Skeletal muscle cell (primary cell): ENCODE data around the gene NAPSA.
"Not testable (repeated sequence)": the region's sequence is repeated elsewhere in the genome, so short reads cannot be mapped to it uniquely, and the experiment has no call there.

Experiments used
- DNase-seq: peaks from one replicate; pipeline ENCODE4 v3.0.0-alpha.2; 2010; ENCODE audit warnings: low read depth
- H3K4me3 ChIP-seq: 2 replicates; pipeline ENCODE4 v1.5.1; 2011; ENCODE audit warnings: low read depth, mild to moderate bottlenecking, control low read depth, low read length, moderate library complexity

Gene NAPSA

DNA sequence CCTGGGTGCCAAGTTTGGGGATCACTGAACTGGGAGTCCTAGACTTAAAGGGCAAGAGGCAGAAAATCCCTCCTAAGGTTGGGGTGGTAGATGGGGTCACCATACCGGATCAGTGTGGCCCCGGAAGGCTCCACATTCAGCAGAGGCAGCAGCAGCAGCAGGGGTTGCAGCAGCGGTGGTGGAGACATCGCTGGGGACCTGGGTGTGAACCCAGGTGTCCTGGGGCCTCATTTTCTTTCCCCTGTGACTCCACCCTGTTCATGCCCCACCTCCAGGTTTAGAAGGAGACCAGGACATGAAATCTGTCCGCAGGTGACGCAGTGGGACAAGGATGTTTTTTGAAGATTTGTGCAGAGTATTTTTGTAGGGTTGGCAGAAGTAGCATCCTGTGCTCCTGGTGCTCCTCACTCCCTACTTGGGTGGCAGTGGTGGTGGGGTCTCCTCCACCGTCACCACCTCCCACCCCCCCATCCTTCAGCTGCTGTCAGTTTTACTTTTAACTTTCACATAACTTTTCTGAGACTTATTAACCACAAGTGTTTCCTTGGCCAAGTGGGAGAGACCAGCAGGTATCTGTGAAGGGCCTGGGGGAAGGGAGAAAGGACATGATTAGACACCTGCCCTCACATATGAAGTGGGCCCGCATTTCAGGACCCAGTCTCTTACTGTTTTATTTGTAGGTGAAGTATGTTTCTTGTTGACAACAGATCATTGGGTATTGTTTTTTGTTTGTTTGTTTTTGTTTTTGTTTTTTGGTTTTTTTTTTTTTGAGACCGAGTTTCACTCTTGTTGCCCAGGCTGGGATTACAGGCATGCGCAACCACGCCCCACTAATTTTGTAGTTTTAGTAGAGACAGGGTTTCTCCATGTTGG is at the start of gene NAPSA:
Gene NAPSA (minus strand): TSS at position 206 of the 873 bp plus-strand sequence. CDS start 18 bp downstream, at position 188.
- DNase-seq: no peak

DNA sequence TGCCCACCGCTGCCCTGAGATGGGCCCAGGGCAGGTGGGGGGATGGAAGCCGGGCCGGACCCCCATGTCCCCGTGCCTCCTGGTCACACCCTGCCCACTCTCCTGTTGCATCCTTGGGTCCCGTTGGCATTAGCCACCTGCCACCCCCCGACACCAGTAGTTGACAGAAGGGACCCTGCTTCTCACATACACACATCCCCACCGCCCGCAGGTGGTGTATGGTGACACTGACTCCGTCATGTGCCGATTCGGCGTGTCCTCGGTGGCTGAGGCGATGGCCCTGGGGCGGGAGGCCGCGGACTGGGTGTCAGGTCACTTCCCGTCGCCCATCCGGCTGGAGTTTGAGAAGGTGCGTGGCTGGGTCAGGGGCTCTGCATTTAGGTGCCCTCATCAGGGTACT is 48.1 kb upstream of the NAPSA start:
- H3K4me3 ChIP-seq: no peak overlapping the region
- no peak for DNase-seq

More for the DNA sequence above, at the start of gene NAPSA:
- no peak within 1 kb of the TSS for H3K4me3 ChIP-seq

DNA sequence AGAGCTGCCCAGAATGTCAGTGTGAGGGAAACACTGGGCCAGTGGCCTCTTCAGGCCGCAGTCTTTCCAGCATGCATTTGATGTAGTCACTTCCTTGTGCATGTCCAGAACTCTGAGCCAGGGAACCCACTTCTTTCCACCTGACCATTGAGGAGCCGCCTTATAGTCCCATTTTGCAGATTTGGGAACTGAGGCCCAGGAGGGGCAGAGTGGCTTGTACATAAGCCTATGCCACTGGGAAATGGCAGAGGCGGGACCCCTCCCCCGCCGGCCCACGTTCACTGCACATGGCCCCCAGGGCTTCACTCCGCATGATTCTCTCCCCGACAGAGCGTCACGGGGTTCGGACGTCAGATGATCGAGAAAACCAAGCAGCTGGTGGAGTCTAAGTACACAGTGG is 47.7 kb upstream of the NAPSA start:
- no peak for DNase-seq
- H3K4me3 ChIP-seq: no peak overlapping the region

DNA sequence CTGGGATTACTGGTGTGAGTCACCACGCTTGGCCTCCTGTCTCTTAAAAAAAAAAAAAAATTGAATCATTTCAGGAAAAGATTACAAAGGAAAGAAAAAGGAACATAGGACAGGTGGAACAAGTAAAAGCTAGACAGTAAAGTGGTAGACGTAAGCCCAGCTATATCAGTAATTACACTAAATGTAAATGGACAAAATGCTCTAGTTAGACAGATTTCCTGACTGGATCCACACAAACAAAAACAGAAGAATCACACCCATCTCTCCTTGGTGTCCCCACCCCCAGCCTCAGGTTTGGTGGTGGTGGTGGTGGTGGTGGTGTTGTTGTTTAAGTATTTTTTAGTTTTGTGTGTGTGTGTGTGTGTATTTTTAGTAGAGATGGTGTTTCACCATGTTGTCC is 47.0 kb upstream of the NAPSA start:
- DNase-seq: no peak
- no peak overlapping the region for H3K4me3 ChIP-seq

DNA sequence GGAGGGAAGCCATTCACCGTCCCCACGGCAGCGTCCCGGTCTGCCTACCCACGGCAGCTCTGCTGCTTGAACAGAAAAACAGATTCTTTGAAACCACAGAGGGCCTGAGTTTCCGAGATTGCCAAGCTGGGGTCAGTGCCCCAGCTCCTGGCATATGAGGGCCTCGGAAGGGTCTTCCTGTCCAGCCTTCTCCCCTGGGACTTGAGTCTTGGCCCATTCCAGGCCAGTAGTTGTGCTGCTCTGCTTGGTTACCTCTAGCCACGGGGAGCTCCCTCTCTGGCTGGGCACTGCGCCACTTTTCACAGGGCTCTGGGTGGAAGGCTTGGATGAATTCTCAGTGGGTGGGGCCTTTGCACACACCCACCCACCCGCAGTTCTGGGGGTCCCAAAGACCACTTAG is 44.7 kb upstream of the NAPSA start:
- no peak for DNase-seq
- no peak overlapping the region for H3K4me3 ChIP-seq

DNA sequence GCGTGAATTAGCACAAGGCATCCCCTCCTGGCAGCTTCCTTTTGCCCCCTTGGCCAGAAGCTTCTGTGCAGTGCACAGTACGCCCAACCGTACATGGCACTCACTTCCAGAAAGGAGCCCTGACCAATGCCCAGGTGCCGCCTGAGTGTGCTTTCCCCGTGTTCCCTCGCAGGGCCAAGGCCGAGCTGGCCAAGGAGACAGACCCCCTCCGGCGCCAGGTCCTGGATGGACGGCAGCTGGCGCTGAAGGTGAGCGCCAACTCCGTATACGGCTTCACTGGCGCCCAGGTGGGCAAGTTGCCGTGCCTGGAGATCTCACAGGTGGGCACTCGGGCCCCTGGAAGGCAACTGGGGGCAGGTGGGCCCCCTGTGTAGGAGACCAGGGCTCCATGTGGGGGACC is 43.9 kb upstream of the NAPSA start:
- no peak overlapping the region for H3K4me3 ChIP-seq
- DNase-seq: no peak

DNA sequence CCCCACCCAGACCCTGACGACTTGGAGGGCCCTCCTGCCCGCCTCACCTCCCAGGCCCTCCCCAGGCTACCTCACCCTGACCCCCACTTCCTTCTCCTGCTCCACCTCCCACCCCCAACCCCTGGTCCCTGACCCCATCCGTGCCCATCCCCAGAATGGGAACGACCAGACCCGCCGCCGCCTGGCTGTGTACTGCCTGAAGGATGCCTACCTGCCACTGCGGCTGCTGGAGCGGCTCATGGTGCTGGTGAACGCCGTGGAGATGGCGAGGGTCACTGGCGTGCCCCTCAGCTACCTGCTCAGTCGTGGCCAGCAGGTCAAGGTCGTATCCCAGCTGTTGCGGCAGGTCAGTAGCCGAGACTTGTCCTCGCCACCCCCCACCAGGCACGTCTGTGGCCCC is 41.4 kb upstream of the NAPSA start:
- DNase-seq: no peak
- H3K4me3 ChIP-seq: no peak overlapping the region

DNA sequence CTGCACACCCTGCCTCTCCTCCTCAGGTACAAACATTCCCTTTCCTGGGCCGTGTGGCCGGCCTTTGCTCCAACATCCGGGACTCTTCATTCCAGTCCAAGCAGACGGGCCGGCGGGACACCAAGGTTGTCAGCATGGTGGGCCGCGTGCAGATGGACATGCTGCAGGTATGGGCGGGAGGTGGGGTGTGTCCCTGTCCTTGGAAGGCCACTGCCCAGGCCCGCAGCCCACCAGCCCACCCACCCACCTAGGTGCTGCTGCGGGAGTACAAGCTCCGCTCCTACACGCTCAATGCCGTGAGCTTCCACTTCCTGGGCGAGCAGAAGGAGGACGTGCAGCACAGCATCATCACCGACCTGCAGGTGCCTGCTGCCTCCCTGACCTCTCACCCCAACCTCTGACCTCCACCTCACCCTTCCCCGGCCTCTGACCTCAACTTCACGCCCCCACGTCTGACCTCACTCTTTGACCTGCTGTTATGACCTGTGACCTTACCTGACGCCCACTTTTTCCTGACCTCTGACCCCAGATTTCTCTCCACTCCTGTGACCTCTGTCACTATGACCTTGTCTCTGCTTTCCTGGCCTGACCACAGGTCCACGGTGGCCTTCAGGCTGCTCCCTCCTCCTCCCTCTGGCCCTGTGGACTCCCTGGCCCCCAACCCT is 40.8 kb upstream of the NAPSA start:
- H3K4me3 ChIP-seq: no peak overlapping the region
- DNase-seq: no peak

DNA sequence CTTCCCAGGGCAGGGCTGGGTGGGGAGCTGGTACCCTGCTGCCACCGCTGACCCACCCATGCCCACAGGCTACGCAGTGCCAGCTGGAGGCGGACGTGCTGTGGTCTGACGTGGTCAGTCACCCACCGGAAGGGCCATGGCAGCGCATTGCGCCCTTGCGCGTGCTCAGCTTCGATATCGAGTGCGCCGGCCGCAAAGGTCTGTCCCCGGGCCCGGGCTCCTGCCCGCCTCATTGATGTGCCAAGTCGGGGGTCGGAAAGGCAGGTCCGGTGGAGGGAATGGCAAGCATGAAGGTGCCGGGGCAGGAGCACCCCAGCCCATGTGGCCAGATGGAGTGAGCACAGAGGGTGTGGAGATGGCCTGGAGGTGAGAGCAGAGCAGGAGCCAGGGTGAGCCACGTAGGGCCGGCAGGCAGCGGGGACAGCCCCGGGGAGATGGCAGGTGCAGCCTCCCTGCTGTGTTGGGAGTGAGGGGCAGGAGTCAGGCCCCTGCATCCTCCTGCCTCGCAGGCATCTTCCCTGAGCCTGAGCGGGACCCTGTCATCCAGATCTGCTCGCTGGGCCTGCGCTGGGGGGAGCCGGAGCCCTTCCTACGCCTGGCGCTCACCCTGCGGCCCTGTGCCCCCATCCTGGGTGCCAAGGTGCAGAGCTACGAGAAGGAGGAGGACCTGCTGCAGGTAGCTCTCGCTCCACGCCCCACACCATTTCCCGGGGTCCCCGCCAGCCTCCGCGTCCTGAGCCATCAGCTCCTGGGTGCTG is 37.3 kb upstream of the NAPSA start:
- H3K4me3 ChIP-seq: no peak overlapping the region
- DNase-seq: no peak

DNA sequence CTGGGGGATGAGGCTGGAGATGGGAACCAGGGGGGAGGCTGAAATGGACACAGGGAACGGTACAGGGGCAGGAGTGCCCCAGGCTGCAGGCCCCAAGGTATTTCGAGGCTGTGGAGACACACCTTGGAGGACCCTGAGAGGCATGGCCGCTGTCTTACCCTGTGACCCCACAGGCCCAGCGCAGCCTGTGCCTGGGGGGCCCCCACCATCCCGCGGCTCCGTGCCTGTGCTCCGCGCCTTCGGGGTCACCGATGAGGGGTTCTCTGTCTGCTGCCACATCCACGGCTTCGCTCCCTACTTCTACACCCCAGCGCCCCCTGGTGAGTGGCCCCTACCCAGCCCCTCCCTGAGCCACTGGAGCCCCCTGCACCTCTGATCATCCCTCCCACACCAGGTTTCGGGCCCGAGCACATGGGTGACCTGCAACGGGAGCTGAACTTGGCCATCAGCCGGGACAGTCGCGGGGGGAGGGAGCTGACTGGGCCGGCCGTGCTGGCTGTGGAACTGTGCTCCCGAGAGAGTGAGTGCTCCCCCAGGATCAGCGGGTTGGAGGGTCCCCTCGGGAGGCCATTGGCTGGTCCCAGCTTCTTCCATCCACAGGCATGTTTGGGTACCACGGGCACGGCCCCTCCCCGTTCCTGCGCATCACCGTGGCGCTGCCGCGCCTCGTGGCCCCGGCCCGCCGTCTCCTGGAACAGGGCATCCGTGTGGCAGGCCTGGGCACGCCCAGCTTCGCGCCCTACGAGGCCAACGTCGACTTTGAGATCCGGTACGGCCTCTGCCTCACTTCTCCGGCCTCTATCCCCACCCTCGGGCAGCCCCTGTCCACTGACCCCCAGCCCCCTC is 36.4 kb upstream of the NAPSA start:
- no peak overlapping the region for H3K4me3 ChIP-seq
- DNase-seq: no peak

DNA sequence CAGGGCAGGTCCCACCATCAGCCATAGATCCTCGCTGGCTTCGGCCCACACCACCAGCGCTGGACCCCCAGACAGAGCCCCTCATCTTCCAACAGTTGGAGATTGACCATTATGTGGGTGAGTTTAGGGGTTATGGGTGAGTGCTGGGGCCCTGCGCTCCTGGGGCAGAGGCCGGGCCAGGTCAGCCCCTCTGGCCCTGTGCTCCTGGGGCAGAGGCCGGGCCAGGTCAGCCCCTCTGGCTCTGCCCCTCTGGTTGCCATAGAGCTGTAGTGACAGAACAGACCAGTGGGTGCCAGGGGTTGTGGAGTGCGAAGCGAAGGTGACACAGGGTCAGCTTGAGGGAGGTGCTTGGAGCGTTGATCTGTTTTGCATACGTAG is 33.9 kb upstream of the NAPSA start:
- no peak overlapping the region for H3K4me3 ChIP-seq
- no peak for DNase-seq

DNA sequence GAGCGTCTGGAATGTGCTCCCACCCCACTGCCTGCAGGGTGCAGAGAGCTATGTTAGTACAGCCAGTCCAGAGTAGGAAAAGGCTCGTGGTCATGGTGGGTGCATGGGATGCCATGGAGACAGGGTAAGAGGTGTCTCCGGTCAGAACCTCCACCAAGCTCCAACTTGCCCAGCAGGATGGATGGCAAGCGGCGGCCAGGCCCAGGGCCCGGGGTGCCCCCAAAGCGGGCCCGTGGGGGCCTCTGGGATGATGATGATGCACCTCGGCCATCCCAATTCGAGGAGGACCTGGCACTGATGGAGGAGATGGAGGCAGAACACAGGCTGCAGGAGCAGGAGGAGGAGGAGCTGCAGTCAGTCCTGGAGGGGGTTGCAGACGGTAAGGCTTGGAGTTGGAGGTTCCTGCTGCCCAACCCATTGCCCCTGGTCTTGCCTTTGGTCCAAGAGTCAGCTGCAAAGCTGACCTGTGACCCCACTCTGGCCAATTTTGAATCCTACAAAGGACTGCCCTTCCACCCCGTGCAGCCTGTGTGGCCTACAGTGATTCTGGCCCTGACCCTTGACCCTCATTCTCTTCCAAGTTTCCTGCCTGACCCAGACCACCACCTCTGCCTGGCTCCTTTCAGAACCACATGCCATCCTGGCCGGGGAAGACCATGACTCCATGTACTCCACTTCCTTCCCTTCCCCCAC is 33.4 kb upstream of the NAPSA start:
- H3K4me3 ChIP-seq: no peak overlapping the region
- DNase-seq: no peak

DNA sequence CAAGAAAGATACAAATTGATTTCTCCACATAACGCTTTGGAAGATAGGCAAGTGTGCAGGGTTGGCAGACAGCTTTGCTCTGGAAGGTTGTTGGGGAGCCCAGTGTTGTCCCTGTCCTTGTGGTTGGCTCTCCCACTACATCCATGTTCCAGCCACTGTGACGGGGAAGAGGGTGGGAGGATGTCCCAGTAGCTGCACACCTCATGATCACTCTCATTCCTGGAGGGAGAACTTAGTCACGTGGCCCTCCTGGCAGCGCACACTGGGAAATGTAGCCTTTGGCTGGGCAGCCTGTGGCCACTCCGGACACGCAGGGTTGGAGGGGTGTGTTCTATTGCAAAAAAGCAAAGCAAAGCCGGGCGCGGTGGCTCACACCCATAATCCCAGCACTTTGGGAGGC is 28.6 kb upstream of the NAPSA start:
- DNase-seq: no peak
- H3K4me3 ChIP-seq: no peak overlapping the region

DNA sequence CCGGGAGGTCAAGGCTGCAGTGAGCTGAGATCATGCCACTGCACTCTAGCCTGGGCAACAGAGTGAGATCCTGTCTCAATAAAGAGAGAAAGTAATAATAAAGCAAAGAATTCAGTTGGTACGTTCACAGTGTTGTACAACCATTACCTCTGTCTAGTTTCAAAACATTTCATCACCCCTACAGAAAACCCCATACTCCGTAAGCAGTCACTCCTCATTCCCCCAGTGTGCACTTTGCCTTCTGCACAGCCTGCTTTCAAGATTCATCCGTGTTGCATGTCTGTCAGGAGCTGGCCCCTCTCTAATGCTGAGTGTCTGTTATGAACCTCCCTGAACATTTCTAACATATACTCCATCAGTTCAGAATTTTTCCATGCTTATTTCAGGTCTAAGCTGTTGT is 28.1 kb upstream of the NAPSA start:
- DNase-seq: no peak

DNA sequence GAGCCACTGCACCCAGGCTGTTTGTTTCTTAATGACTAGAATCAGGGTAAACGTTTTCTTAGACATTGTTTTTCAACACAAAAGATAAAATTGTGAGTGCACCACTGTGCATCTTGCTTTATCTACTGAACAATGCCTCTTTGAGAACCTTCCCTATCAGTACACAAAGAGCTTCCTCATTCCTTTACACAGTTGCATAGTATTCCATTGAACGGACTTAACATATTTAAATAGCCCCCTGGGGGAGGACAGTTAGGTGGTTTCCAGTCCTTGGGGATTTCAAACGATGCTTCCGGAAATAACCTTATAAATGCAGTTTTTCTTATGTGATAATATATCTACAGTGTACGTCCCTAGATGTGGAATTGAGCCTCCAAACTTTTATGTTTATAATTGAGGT is 27.3 kb upstream of the NAPSA start:
- H3K4me3 ChIP-seq: no peak overlapping the region
- DNase-seq: no peak

More for the DNA sequence above, 28.1 kb upstream of the NAPSA start:
- no peak overlapping the region for H3K4me3 ChIP-seq

DNA sequence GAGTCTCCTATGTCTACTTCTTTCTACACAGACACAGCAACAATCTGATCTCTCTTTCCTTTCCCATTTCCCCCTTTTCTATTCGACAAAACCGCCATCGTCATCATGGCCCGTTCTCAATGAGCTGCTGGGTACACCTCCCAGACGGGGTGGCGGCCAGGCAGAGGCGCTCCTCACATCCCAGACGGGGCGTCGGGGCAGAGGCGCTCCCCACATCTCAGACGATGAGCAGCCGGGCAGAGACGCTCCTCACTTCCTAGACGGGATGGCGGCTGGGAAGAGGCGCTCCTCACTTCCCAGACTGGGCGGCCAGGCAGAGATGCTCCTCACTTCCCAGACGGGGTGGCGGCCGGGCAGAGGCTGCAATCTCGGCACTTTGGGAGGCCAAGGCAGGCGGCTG is 25.5 kb upstream of the NAPSA start:
- not testable (repeated sequence) for DNase-seq, H3K4me3 ChIP-seq

DNA sequence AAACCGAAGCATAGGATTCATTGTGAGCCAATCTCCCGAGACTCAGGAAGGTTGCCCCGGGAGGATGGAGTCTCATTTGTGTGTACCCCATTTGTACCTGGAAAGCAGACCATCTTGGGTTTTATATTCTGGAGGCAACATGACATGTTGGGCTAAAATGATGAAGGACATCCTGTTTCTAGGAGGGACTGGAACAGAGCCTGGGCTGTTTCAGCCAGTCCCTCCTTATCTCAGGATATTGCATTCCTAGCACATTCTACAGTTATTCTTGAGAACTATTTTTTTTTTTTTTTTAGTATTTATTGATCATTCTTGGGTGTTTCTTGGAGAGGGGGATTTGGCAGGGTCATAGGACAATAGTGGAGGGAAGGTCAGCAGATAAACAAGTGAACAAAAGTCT is 24.9 kb upstream of the NAPSA start:
- not testable (repeated sequence) for DNase-seq, H3K4me3 ChIP-seq

DNA sequence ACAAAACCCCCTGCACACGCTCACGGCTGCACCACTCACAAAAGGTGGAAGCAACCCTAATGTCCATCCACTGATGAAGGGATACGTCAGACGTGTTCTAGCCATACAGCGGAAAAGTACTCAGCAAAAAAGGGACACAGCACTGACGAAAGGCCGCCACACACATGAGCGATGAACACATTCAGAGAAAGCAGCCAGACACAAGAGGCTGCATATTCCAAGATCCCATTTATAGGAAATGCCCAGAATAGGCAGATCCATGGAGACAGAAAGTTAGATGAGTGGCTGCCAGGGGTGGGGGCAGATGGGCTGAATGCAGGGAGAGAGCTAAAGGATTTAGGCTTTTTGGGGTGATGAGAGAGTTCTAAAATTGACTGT is 22.4 kb upstream of the NAPSA start:
- no peak overlapping the region for H3K4me3 ChIP-seq
- no peak for DNase-seq
